Measurements from ENCODE around the gene MB. TPM values are rescaled to one million over a fixed set of nuclear protein-coding genes. Genes with fewer than 3 reads are reported as not detected.

MB gene
- total RNA-seq, 1 donor from 2014 or later, result 0.35 TPM

DNA sequence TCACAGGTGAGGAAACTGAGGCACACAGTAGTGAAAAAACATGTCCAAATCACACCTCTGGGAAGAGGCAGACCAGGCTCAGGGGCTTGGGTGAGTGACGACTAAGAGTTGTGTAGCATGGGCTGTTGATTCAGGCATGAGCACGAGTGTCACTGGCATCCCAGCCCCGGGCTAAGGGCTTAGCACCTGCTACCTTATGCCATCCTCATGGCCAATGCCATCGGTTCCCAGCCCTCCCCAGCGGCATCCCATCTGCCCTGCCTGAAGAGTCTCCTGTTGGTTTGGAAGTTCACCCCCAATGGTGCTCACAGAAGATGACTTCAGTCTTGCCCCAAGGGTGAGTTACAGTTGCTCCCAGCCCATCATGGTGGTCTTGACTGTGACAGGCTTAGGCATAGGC lies 22.4 kb downstream of the MB start:
- DNase-seq (ENCODE audit: low spot score), result no peak

DNA sequence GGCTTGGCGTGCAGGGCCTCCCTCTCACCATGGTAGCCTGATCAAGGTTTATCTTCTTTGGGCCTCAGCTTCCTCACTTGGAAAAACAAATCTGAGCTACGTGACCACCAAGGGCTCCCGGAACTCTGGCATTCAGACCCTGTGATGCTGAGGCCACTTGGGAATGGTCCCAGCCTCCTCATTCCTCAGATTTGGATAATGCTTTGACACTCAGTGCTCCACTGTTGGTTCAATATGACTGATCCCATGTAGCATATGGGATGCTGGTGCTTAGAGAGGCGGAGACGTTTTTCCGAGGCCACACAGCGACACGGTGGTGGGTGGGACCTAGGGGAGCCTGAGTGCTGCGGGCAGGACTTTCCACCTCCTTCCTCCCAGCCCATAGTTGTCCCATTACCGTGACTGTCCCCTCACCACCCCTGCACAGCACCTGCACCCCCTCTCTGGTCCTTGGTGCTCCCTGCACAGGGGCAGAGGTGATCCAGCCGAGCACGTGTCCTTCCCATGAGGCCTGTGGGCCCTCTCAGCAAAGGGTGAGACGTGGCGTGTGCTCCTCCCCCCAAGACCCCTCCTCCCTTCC lies 23.1 kb downstream of the MB start:
- no peak for DNase-seq (ENCODE audit: low spot score)

DNA sequence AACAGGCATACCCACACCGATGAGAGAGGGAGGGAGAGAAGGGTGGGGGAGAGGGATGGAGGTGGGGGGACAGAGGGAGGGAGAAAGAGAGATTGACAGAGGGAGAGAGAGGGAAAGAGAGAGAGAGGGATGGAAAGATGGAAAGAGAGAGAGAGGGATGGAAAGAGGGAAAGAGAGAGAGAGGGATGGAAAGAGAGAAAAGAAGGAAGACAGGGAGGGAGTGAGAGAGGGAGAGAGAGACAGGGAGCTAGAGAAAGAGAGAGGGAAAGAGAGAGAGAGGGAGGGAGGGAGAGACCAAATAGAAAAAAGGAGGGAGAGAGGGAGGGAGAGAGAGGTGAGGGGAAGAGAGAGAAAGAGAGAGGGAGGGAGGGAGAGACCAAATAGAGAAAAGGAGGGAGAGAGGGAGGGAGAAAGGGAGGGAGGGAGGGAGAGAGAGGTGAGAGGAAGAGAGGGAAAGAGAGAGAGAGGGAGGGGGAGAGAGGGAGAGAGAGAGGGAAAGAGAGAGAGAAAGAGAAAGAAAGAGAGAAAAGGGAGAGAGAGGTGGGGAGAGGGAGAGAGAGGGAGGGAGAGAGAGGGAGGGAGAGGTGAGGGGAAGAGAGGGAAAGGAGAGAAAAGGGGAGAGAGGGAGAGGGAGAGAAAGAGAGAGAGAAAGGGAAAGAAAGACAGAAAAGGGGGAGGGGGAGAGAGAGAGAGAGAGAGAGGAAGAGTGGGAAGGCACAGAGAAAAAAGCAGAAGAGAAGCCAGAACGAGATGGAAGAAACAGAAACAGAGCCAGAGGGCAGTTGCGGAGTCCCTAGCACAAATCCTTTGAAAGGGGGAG lies 23.8 kb downstream of the MB start:
- no peak for DNase-seq (ENCODE audit: low spot score)

DNA sequence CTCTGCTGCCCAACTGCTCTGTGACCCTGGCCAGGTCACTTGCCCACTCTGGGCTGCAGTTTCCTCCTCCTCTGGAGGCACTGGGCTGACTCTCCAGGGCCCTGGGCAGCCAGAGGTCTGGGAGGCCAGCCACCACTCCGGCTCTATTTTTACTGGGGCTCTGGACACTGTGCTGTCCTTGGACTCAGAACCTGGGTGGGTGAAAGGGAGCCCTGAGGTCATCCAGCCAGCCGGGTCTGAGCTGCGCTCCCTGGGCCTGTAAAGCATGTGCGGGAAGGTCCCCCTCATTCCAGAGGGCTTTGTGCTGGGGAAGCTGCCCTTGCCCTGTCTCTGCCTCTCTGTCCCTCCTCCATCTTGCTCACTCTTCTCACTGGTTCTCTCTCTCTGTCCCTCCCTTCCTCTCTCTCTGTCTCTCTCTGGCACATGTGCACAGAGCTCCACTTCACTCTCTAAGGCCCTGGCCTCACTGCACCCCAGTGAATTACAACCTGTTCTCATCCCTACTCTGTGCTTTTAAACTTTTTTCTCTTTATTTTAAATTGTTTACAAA lies 24.6 kb downstream of the MB start:
- no peak for DNase-seq (ENCODE audit: low spot score)

DNA sequence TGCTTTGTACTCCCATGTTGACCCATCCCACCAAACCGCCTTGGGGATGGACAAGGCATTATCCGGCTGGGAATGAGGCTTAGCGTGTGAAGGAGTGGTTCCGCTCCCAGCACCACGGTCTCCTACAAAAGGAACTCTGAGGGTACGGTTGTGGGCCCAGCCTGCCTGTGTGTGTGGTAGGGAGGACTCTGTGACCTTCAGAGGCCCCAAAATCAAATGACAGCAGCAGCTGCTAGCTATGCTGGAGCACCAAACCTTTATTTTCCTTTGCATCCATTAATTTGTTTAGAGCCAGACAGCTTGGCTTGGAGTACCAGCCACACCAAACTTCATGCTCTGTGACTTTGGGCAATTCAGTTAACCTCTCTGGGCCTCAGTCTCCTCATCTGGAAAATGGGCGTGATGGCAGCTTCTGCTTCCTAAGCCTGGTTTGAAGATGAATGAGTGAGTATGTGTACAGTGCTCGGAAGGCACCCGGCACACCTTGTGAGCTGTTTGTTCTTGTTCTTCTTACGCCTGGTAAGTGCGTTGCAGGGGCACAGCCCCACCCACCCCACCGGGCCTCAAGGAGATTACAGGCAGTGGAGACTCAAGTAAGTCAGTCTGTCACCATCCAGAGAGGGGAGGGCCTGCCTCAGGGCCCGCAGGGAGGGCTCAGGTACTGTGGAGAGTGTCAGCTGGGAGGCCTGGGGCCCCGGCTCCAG lies 25.3 kb downstream of the MB start:
- no peak for DNase-seq (ENCODE audit: low spot score)

DNA sequence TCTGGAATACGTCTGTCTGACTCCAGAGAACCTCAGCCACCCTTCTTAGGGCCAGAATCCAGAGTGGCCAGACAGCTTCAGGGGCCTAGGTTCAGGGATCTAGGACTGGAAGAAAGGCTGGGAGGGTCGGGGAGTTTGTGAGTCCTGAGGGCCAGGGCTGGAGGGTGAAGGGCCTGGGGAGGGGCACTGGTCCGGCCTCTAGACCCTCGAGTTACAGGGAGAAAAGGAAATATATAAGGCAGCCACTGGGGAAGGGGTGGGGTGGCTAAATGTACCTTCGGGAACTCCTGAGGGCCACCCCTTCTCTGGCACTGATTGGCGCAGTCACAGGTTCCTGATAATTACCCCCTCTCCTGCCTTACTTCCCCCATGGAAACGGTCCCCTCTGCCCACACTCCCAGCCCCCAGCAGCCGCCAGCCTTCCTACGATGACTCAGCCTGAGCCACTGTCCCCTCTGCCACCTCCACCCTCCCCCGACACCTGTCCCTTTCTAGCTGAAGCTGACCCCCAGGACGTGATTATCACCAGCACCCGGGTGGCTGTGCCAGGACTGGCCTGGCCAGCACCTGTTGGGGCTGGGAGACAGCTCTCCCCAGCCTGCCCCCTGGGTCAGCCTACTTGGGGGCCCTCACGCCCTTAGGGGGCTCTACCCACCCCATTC lies 26.4 kb downstream of the MB start:
- no peak for DNase-seq (ENCODE audit: low spot score)

DNA sequence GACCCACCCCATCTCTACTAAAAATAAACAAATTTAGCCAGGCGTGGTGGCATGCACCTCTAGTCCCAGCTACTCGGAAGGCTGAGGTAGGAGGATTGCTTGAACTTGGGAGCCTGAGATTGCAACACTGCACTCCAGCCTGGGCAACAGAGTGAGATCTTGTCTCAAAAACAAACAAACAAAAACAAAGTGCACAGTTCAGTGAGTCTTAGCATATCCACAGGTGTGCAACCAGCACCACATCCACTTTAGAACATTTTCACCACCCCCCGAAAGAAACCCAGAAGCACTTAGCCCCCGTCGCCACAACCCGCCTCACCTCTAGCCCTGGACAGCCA lies 27.4 kb downstream of the MB start:
- no peak for DNase-seq (ENCODE audit: low spot score)

DNA sequence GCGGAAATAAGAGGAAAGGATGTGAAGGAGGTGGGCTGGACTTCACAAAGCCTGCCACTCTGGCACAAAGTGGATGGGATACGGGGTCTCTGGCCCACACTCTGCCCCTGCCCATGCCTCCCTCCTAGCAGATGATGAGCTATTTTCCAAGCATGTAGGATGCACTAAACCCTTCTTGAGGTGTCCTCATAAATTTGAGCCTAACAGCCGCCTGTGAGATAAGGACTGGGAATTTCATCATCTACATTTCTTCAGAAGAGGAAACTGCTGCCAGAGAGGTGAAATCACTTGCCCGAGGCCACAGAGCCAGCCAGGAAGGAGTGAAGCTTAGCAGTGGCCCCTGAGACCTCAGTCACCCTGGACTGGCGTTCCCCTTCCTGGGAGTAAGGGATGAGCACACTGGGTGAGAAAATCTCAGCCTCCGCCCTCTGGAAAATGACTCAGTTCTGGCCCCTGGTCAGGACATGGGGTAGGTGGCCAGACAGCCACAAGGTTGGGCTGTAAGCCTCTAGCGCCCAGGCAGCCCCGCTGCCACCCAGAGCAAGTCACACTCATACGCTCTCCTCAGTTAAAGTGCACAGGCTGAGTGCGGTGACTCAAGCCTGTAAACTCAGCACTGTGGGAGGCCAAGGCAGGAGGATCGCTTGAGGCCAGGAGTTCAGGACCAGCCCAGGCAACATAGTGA lies 27.9 kb downstream of the MB start:
- no peak for DNase-seq (ENCODE audit: low spot score)

DNA sequence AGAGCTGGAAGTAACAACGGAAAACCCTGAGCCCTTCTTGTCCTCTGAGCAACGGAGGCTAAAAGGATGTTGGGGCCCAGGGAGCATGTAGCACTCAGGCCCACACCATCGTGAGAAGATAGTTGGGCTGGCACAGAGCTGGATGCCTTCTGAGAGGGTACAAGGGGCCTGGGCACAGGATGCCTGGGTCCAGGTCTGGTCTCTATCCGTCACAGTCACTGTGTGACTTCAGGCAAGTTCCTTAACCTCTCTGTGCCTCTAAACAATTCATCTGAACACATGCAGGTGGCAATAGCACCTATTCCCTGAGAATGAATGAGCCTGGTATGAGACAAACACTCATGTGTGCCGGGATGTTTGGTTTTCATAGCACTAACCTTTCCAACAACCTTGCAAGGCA lies 29.2 kb downstream of the MB start:
- no peak for DNase-seq (ENCODE audit: low spot score)

DNA sequence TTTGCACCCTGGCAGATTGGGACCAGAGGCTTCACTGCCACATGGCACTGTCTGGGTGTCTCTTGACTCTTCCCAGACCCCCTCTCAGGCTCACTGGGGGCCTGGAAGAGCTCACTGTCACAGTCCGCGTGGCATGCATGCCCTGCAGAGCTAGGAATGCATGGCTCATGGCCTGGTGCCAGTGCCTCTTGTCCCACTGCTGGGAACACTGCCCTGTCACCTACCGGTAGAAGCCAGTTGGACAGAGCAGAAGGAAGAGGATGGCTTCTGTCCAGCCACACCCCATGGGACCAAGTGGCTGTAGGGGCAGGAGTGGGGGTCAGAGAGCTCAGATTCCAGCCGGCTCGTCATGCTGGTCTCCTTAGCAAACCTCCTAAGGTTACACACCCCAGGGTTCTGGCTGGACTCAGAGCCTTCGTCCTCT lies 29.7 kb downstream of the MB start:
- peak; percentile 58 for DNase-seq (ENCODE audit: low spot score)

DNA sequence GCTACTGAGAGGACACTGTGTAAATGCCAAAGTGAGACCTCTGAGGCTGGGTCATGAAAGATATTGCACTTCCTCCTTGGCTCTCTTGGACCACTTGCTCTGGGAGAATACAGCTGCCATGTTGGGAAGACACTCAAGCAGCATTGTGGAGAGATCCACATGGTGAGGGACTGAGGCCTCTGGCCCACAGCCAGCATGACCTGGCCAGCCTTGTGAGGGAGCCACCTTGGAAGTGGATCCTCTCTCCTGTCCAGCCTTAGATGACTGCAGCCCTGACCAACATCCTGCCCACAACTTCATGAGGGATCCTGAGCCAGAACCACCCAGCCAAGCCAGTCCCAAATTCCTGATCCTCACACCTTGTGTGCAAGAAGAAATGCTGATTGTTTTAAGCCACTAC lies 30.4 kb downstream of the MB start:
- DNase-seq (ENCODE audit: low spot score), result no peak

DNA sequence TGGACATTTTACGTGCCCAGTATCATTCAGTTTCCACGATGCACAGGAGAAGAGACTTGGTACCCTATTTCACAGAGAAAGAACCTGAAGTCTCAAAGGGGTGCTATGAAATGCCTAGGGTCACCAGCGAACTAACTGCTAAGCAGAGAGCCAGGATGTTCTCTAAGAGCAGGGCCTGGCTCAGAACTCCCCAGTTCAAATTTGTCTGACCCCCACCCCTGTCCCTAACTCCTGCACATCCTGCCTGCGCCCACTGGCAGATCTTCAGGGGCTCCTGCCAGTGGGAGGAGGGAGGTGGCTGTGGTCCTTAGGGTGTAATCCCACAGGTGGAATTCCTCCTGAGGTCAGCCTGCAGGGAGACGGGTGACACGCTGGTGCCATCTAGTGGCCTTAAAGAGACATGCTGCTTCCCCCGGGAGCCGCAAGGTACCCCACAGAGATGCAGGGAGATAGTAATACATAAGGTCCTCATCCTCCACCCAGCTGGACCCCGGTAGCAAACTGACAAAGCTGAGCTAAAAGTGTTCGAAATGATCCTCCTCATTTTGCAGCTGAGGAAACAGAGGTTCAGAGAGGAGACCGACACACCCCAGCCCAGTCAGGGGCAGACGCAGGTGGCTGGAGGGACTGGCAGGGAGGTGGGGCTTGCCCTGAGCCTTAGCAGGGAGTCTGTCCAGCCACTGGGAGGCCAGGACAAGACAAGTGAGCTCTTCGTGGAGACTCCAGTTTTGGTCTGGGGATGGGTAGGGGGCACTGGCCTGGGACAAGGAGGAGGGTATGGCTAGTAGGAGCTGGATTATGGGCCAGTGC lies 34.1 kb downstream of the MB start:
- peak; percentile 42 for DNase-seq (ENCODE audit: low spot score)

DNA sequence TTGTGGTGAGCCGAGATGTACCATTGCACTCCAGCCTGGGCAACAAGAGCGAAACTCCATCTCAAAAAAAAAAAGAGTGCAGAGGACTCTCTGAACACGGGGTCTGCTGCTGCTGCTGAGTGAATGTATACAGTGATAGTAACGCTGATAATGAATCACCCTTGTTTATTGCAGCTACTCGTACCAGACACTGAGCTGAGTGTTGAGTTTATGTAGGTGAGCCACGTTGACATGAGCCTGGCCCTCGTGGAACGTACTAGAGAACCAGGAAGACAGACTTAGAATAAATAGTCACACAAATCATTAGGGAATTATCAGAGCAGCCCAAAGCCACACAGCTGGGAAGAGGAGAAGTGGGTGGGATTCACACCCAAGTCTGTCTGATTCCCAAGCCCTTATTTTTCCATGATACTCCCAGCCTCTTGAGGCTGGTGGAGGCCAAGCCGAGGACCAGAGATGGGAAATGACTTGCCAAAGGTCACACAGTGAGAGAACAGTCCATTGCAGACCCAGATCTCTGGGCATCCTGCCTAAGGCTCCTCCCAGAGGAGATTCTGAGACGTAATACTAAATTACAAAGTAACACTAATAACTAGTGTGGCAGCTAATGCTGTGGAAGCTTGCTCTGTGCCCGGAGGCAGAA lies 34.8 kb downstream of the MB start:
- DNase-seq (ENCODE audit: low spot score), result no peak

DNA sequence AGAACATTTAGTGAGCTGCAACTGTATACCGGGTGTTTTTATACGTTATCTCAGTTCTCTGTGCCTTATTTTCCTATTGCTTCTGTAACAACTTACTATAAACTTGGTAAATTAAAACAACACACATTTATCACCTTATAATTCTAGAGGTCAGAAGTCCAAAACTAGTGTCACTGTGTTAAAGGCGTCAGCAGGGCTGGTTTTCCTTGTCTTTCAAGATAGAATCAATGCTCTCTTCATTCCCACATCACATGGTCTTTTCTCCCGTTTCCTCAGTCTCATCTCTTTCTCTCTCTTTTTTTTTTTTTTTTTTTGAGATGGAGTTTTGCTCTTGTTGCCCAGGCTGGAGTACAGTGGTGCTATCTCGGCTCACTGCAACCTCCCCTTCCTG lies 36.1 kb downstream of the MB start:
- no peak for DNase-seq (ENCODE audit: low spot score)

DNA sequence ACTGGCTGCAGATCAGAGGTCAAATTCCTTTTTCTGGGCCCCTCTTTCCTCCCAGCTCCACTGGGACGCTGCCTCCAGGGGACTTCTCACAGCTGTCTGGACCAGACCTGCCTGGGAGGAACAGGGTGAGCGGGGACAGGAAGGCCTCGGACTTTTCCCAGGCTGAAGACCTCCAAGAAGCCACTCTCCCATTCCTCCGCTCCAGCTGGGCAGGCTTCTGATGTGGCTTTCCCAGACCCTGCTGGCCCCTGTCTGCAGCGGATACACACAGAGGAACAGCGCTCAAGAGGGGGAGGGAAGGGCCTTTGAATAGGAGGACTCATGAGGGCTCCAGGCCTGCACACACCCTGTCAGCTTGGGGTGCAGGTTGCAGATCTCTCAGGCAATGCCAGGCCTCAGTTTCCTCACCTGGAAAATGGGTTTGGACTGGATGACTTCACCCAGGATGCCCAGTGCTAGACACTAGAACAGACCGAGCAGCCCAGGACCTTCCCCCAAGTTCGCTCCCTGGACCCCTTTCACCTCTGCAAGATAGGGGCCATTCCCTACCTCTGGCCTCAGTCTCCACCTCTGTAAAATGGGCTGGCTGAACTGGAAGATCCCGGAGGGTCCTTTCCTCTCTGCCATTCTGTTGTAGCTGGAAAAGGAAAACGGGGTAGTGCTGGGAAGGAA lies 36.6 kb downstream of the MB start:
- DNase-seq (ENCODE audit: low spot score), result no peak

DNA sequence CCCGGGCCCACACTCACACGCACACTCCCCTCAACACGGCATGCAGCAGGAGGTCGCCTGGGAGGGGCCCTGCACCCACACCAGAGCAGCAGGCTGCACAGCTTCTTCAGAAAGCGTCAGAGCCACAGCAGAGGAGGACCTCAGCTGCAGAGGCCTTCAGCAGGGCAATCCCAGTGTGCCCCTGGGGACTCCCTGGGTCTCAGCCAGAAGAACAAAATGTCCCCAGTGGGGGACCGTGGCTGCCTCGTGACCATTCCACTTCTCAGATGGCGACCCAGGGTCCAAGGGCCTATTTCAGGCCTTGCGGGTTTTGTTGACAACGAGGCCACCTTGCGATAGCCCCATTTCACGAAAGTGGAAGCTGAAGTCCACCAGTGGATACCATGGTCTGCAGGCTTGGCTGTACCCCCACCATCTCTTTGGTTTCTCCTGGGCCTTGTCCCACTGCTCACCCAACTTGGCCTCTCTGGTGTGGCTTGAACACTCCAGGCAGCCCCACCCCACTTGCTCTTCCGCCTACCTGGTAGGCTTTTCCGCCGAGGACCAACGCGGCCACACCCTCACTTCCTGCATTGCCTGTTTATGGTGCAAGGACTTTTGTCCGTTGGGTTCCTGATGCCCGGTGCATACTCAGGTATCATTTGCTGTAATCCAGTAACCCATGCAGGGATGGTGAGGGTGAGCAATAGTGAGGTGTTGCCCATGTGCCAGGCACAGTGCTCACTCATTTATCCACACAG lies 38.1 kb downstream of the MB start:
- no peak for DNase-seq (ENCODE audit: low spot score)

DNA sequence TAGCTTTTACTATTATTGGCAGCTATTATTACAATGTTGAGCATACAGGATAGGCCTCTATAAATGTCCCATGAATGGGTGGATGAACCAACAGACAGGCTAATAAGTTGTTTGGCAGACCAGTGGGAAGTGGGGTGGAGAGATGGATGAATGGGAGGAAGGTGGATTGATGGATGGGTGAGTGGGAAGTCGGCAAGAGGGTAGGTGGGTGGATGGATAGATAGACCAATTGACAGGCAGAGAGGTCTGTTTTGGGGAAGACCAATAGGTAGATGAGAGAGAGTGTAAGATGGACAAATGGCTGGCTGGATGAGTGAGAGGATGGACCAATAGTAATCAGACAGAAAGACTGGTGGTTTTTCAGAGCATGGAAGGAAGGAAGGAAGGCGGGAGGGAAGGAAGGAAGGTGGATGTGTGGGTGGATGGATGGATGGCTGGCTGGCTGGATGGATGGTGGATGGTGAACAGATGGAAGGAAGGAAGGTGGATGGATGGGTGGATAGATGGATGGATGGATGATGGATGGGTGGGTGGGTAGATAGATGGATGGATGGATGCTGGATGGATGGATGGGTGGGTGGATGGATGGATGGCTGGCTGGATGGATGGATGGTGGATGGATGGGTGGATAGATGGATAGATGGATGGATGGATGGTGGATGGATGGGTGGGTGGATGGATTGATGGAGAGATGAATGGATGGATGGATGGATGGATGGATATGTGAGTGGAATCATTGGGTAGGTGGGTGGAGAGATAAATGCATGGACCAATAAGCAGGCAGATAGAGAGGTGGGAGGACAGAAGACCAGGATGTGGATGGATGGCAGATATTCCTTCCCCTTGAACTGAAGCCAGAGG lies 39.1 kb downstream of the MB start:
- no peak for DNase-seq (ENCODE audit: low spot score)

DNA sequence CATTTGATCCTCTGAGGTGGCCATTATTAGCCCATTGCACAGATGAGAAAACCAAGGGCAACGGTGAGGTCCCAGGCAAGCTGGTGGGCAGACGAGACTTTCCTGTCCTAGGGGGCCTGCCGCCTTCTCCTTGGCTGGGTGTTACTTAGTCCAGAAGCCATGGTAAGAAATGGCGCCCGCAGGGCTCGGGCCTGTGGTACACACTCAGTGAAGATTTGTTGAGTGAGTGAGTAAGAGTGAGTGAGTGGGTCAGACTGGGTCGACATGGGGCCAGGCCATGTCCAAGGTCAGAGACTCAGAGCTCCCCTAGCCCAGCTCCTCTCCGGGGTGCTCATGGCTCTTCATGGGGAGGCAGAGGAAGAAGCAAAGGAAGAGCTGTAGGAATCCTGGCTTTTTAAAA lies 40.5 kb downstream of the MB start:
- DNase-seq (ENCODE audit: low spot score), result no peak

All from mucosa of gallbladder (tissue), 1 donor.